PC-3 (cell line): Measurements from ENCODE around the gene HTR3D. TPM values are rescaled to one million over a fixed set of nuclear protein-coding genes. Genes with fewer than 3 reads are reported as not detected.

Experiments
- ATAC-seq: fragments of 200-7000 bp; cut with Tn5 transposase; 2 replicates; pipeline ENCODE4 v1.9.1; 2020; ENCODE audit warnings: mild to moderate bottlenecking, moderate library complexity
- BruUV-seq: library from RNA; stranded (reverse); fragments of 400-500 nt; replicated peaks from 2 replicates; lab custom pipeline; 2021; lab: Mats Ljungman, UMichigan
- CTCF ChIA-PET: fragments of 300-600 bp; sonication (Branson Sonifier 250); formaldehyde crosslinking; loops from one replicate; lab custom pipeline; 2022; ENCODE audit warnings: antibody characterized with exemption; lab: Charles Lee
- POLR2A ChIA-PET: fragments of 300-600 bp; sonication (Branson Sonifier 250); formaldehyde crosslinking; loops from one replicate; lab custom pipeline; 2022; ENCODE audit warnings: antibody characterized with exemption; ENCODE audit not compliant: unreplicated experiment; lab: Charles Lee
- DNase-seq: peaks from one replicate; pipeline ENCODE4 v3.0.0-alpha.2; 2015
- H2AFZ ChIP-seq: fragments of 300-600 bp; sonication (generic); 2 replicates; pipeline ENCODE4 v1.6.0; 2016; ENCODE audit warnings: antibody characterized with exemption, low read length
- H3F3A ChIP-seq: fragments of 300-600 bp; sonication (generic); one replicate; pipeline ENCODE4 v1.6.0; 2017; ENCODE audit warnings: antibody characterized with exemption, low read length, control low read depth, mild to moderate bottlenecking; ENCODE audit not compliant: unreplicated experiment
- H3K27ac ChIP-seq: fragments of 300-600 bp; sonication (generic); 2 replicates; pipeline ENCODE4 v1.5.1; 2016; ENCODE audit warnings: mild to moderate bottlenecking, low read length
- H3K27me3 ChIP-seq: fragments of 300-600 bp; sonication (generic); 2 replicates; pipeline ENCODE4 v1.6.1; 2016; ENCODE audit warnings: low read length, mixed read lengths
- H3K36me3 ChIP-seq: fragments of 300-600 bp; sonication (generic); 2 replicates; pipeline ENCODE4 v1.6.1; 2016; ENCODE audit warnings: low read depth, mixed run types, low read length, mixed read lengths
- H3K4me1 ChIP-seq: fragments of 300-600 bp; sonication (generic); 2 replicates; pipeline ENCODE4 v1.5.1; 2016; ENCODE audit warnings: low read length; ENCODE audit not compliant: insufficient read depth
- H3K4me2 ChIP-seq: fragments of 300-600 bp; sonication (generic); 2 replicates; pipeline ENCODE4 v1.6.0; 2016; ENCODE audit warnings: low read length
- H3K4me3 ChIP-seq: fragments of 300-600 bp; sonication (generic); 2 replicates; pipeline ENCODE4 v1.5.1; 2016; ENCODE audit warnings: mild to moderate bottlenecking, low read length, mixed read lengths
- H3K79me2 ChIP-seq: fragments of 300-600 bp; sonication (generic); 2 replicates; pipeline ENCODE4 v1.6.1; 2017; ENCODE audit warnings: low read length, mixed read lengths
- H3K9ac ChIP-seq: fragments of 300-600 bp; sonication (generic); 2 replicates; pipeline ENCODE4 v1.6.0; 2016; ENCODE audit warnings: mild to moderate bottlenecking, low read length
- H3K9me2 ChIP-seq: fragments of 300-600 bp; sonication (generic); replicated peaks from 2 replicates; pipeline ENCODE4 v1.6.1; 2016; ENCODE audit warnings: mixed run types, low read length, mixed read lengths
- H3K9me3 ChIP-seq: fragments of 300-600 bp; sonication (generic); 2 replicates; pipeline ENCODE4 v1.6.1; 2016; ENCODE audit warnings: low read length, mixed read lengths
- H4K20me1 ChIP-seq: fragments of 300-600 bp; sonication (generic); 2 replicates; pipeline ENCODE4 v1.6.1; 2016; ENCODE audit warnings: low read length, mixed read lengths
- EZH2 ChIP-seq: fragments of 300-600 bp; sonication (generic); IDR thresholded peaks from one replicate; pipeline ENCODE4 v1.6.1; 2017; ENCODE audit warnings: antibody characterized with exemption, mild to moderate bottlenecking, low read length; ENCODE audit not compliant: unreplicated experiment
- EZH2phosphoT487 ChIP-seq: fragments of 300-600 bp; sonication (generic); IDR thresholded peaks from 2 replicates; pipeline ENCODE4 v1.6.1; 2018; ENCODE audit warnings: mild to moderate bottlenecking, antibody characterized with exemption, low read length, borderline replicate concordance
- intact Hi-C: fragments of 100-400 bp; cut with micrococcal nuclease; formaldehyde crosslinking; loops from 2 replicates; pipeline ENCODE4 v1.9.0; 2023
- total RNA-seq: library from RNA; depleted of rRNA; stranded (reverse); fragments of >200 nt; gene quantifications from 2 replicates; pipeline ENCODE4 v1.2.3, GENCODE V29; 2014
- TF ChIP-seq, protein P1 (sequence below): fragments of 300-600 bp; sonication (generic); conservative IDR thresholded peaks from 2 replicates; pipeline ENCODE4 v1.5.1; 2017; ENCODE audit warnings: antibody characterized with exemption, low read depth, mild to moderate bottlenecking, low read length

HTR3D gene
- total RNA-seq, 1 experiment from 2014 or later, result not detected

- Histone ChIP-seq H3K79me2 (peaks cover 21% of the 10 kb centered on the region), H3K4me2 (peak overlapping the region; percentile 30)
- intact Hi-C loops, result loop anchor here (1.0 kb wide), 1 partner anchor 9 kb away; the partner anchor contains the start of gene ABCC5
These were observed 23.4 kb upstream of the HTR3D start for GRCh38 chr3:184008161-184008560.

GRCh38 chr3:184011230-184011876 is 20.2 kb upstream of the HTR3D start:
- Histone ChIP-seq H3K27ac (peak overlapping the region; percentile 54), H4K20me1 (no peaks in the 10 kb centered on the region), H3K9me3 (no peaks in the 10 kb centered on the region), H3K4me1 (peaks cover 55% of the 10 kb centered on the region), H3K4me3 (no peak overlapping the region), H3K79me2 (peaks cover 25% of the 10 kb centered on the region), H3K9ac (no peak overlapping the region), H3K36me3 (peaks cover 25% of the 10 kb centered on the region), H3K27me3 (no peaks in the 10 kb centered on the region), H2AFZ (no peak overlapping the region), H3K9me2 (no peaks in the 10 kb centered on the region), H3K4me2 (no peak overlapping the region), H3F3A (no peaks in the 10 kb centered on the region)
- ChIA-PET POLR2A (no interaction called here), CTCF (no interaction called here)
- TF ChIP-seq, protein P1, sequence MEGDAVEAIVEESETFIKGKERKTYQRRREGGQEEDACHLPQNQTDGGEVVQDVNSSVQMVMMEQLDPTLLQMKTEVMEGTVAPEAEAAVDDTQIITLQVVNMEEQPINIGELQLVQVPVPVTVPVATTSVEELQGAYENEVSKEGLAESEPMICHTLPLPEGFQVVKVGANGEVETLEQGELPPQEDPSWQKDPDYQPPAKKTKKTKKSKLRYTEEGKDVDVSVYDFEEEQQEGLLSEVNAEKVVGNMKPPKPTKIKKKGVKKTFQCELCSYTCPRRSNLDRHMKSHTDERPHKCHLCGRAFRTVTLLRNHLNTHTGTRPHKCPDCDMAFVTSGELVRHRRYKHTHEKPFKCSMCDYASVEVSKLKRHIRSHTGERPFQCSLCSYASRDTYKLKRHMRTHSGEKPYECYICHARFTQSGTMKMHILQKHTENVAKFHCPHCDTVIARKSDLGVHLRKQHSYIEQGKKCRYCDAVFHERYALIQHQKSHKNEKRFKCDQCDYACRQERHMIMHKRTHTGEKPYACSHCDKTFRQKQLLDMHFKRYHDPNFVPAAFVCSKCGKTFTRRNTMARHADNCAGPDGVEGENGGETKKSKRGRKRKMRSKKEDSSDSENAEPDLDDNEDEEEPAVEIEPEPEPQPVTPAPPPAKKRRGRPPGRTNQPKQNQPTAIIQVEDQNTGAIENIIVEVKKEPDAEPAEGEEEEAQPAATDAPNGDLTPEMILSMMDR, result no peak
- TF ChIP-seq EZH2 (no peak), EZH2phosphoT487 (no peak)
- BruUV-seq, result no TSS peak
- intact Hi-C loops, result no loop called here
- DNase-seq (peak; percentile 57), ATAC-seq (peak; percentile 6; the same call in 1 of the 2 replicates)

More at GRCh38 chr3:184008161-184008560, 23.4 kb upstream of the HTR3D start:
- Histone ChIP-seq H3K4me3 (no peak overlapping the region), H3K9me2 (no peaks in the 10 kb centered on the region), H3K9ac (no peak overlapping the region), H4K20me1 (no peaks in the 10 kb centered on the region), H3F3A (no peaks in the 10 kb centered on the region), H3K27me3 (no peaks in the 10 kb centered on the region), H3K4me1 (peaks cover 57% of the 10 kb centered on the region), H3K36me3 (peaks cover 21% of the 10 kb centered on the region), H2AFZ (no peak overlapping the region), H3K9me3 (no peaks in the 10 kb centered on the region), H3K27ac (peak overlapping the region; percentile 51)
- TF ChIP-seq, protein P1, result no peak
- no peak for TF ChIP-seq EZH2phosphoT487
- TF ChIP-seq EZH2, result no peak
- CTCF ChIA-PET, result no interaction called here
- DNase-seq, result peak; percentile 47
- ATAC-seq, result peak; percentile 55
- BruUV-seq, result no TSS peak
- POLR2A ChIA-PET, result no interaction called here
